ENCODE measurements around the gene FMN2.

FMN2 gene

DNA sequence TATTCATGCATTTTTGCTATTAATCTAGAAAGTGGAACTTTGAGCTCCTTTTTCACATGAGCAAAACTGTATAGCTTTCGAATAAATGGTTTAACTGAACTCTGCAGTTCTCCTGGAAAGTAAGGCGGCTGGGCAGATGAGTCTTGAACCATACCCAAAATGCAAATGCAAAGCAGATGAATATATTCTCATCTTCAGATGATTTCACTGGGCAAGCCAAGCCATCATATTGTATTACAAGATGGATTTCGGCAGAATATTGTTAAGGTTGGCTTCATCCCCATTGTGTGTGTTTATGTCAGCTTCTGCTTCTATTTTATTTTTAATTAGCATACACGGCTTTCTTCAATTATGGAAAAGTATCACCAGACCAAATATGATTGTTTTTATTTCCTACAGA is 310.6 kb downstream of the FMN2 start:
- Histone ChIP-seq H3K4me1 (ENCODE audit: control insufficient read depth, low read depth, low read length) (no peaks in the 10 kb centered on the region), H3K4me2 (ENCODE audit: low read length) (no peak overlapping the region), H2BK5ac (ENCODE audit: low read length) (no peak overlapping the region), H3K27me3 (ENCODE audit: insufficient read depth, low read length, poor library complexity) (no peaks in the 10 kb centered on the region), H3K9ac (ENCODE audit: low read length) (no peak overlapping the region), H3K79me2 (ENCODE audit: control insufficient read depth, insufficient read depth, low read length) (no peaks in the 10 kb centered on the region), H2BK15ac (replicated peaks; ENCODE audit: low read depth) (no peak overlapping the region), H4K5ac (ENCODE audit: low read length) (no peak overlapping the region), H3K23ac (ENCODE audit: low read length) (no peak overlapping the region), H3K36me3 (ENCODE audit: control insufficient read depth, insufficient read depth, low read length) (no peaks in the 10 kb centered on the region), H2AK5ac (ENCODE audit: low read length) (no peak overlapping the region), H3K27ac (ENCODE audit: low read depth, low read length) (no peak overlapping the region), H3K18ac (ENCODE audit: low read length) (no peak overlapping the region), H3K4ac (ENCODE audit: low read depth, low read length) (no peak overlapping the region), H3K56ac (ENCODE audit: low read length) (no peak overlapping the region), H4K8ac (ENCODE audit: low read depth, low read length) (no peak overlapping the region), H2BK120ac (ENCODE audit: low read depth, low read length) (no peak overlapping the region), H3K79me1 (ENCODE audit: low read length) (no peaks in the 10 kb centered on the region), H3K4me3 (ENCODE audit: low read length) (no peak overlapping the region)
- DNase-seq = no peak
- WGBS (ENCODE audit: extremely low coverage, insufficient coverage, low lambda C conversion rate) = no CpG with 5 or more reads among the region's 4 CpGs

DNA sequence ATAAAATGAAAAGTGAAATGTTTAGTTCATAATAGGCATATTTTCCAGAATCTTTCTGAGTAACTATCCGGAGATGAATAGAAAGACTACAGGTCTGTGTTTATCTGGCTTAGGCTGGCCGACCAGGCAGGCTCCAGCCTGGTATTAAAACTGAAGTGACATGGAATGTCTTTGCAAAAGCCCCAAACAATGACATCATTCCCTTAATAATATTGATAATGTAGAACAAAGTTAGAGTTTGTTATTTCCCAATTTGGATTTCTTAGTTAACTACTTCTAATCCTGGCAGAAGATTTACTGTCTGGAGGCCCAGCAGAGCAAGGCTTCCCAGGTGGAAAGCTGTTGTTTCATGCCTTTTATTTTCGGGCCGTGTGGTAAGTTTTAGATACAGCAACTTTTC is 312.6 kb downstream of the FMN2 start:
- Histone ChIP-seq H2BK15ac (replicated peaks; ENCODE audit: low read depth) (no peak overlapping the region), H2AK5ac (ENCODE audit: low read length) (no peak overlapping the region), H4K8ac (ENCODE audit: low read depth, low read length) (no peak overlapping the region), H3K27ac (ENCODE audit: low read depth, low read length) (no peak overlapping the region), H3K4ac (ENCODE audit: low read depth, low read length) (no peak overlapping the region), H2BK5ac (ENCODE audit: low read length) (no peak overlapping the region), H3K4me1 (ENCODE audit: control insufficient read depth, low read depth, low read length) (no peaks in the 10 kb centered on the region), H3K4me3 (ENCODE audit: low read length) (no peak overlapping the region), H3K27me3 (ENCODE audit: insufficient read depth, low read length, poor library complexity) (no peaks in the 10 kb centered on the region), H3K23ac (ENCODE audit: low read length) (no peak overlapping the region), H3K4me2 (ENCODE audit: low read length) (no peak overlapping the region), H2BK120ac (ENCODE audit: low read depth, low read length) (no peak overlapping the region), H3K36me3 (ENCODE audit: control insufficient read depth, insufficient read depth, low read length) (no peaks in the 10 kb centered on the region), H3K79me1 (ENCODE audit: low read length) (no peaks in the 10 kb centered on the region), H3K79me2 (ENCODE audit: control insufficient read depth, insufficient read depth, low read length) (no peaks in the 10 kb centered on the region), H3K18ac (ENCODE audit: low read length) (no peak overlapping the region), H3K56ac (ENCODE audit: low read length) (no peak overlapping the region), H3K9ac (ENCODE audit: low read length) (no peak overlapping the region), H4K5ac (ENCODE audit: low read length) (no peak overlapping the region)
- WGBS (ENCODE audit: extremely low coverage, insufficient coverage, low lambda C conversion rate) = no CpG with 5 or more reads among the region's 4 CpGs
- no peak for DNase-seq

GRCh38 chr1:240405751-240406150 is 314.1 kb downstream of the FMN2 start:
- Histone ChIP-seq H4K8ac (ENCODE audit: low read depth, low read length) (no peak overlapping the region), H2BK120ac (ENCODE audit: low read depth, low read length) (no peak overlapping the region), H3K27ac (ENCODE audit: low read depth, low read length) (no peak overlapping the region), H3K18ac (ENCODE audit: low read length) (peak overlapping the region; percentile 7), H3K4me2 (ENCODE audit: low read length) (no peak overlapping the region), H3K23ac (ENCODE audit: low read length) (no peak overlapping the region), H3K4me1 (ENCODE audit: control insufficient read depth, low read depth, low read length) (no peaks in the 10 kb centered on the region), H3K79me2 (ENCODE audit: control insufficient read depth, insufficient read depth, low read length) (no peaks in the 10 kb centered on the region), H2BK15ac (replicated peaks; ENCODE audit: low read depth) (no peak overlapping the region), H2AK5ac (ENCODE audit: low read length) (no peak overlapping the region), H3K4ac (ENCODE audit: low read depth, low read length) (peak overlapping the region; percentile 18), H2BK5ac (ENCODE audit: low read length) (no peak overlapping the region), H3K79me1 (ENCODE audit: low read length) (no peaks in the 10 kb centered on the region), H3K9ac (ENCODE audit: low read length) (peak overlapping the region; percentile 43), H3K56ac (ENCODE audit: low read length) (peak overlapping the region; percentile 52), H3K36me3 (ENCODE audit: control insufficient read depth, insufficient read depth, low read length) (no peaks in the 10 kb centered on the region), H4K5ac (ENCODE audit: low read length) (no peak overlapping the region), H3K4me3 (ENCODE audit: low read length) (no peak overlapping the region), H3K27me3 (ENCODE audit: insufficient read depth, low read length, poor library complexity) (no peaks in the 10 kb centered on the region)
- DNase-seq = peak; percentile 35
- WGBS (ENCODE audit: extremely low coverage, insufficient coverage, low lambda C conversion rate) = no CpG with 5 or more reads among the region's 12 CpGs

- Histone ChIP-seq H3K18ac (ENCODE audit: low read length) (no peak overlapping the region), H3K27ac (ENCODE audit: low read depth, low read length) (no peak overlapping the region), H2BK15ac (replicated peaks; ENCODE audit: low read depth) (no peak overlapping the region), H3K36me3 (ENCODE audit: control insufficient read depth, insufficient read depth, low read length) (no peaks in the 10 kb centered on the region), H4K8ac (ENCODE audit: low read depth, low read length) (no peak overlapping the region), H3K56ac (ENCODE audit: low read length) (no peak overlapping the region), H3K79me1 (ENCODE audit: low read length) (no peaks in the 10 kb centered on the region), H3K4me3 (ENCODE audit: low read length) (no peak overlapping the region), H3K4me1 (ENCODE audit: control insufficient read depth, low read depth, low read length) (no peaks in the 10 kb centered on the region), H3K4ac (ENCODE audit: low read depth, low read length) (no peak overlapping the region), H3K4me2 (ENCODE audit: low read length) (no peak overlapping the region), H3K27me3 (ENCODE audit: insufficient read depth, low read length, poor library complexity) (no peaks in the 10 kb centered on the region), H2BK5ac (ENCODE audit: low read length) (no peak overlapping the region), H3K9ac (ENCODE audit: low read length) (no peak overlapping the region), H3K23ac (ENCODE audit: low read length) (no peak overlapping the region), H2AK5ac (ENCODE audit: low read length) (no peak overlapping the region), H3K79me2 (ENCODE audit: control insufficient read depth, insufficient read depth, low read length) (no peaks in the 10 kb centered on the region), H4K5ac (ENCODE audit: low read length) (no peak overlapping the region), H2BK120ac (ENCODE audit: low read depth, low read length) (no peak overlapping the region)
- no CpG with 5 or more reads among the region's 5 CpGs for WGBS (ENCODE audit: extremely low coverage, insufficient coverage, low lambda C conversion rate)
- no peak for DNase-seq
Measured at GRCh38 chr1:240407407-240407806, 315.7 kb downstream of the FMN2 start.

DNA sequence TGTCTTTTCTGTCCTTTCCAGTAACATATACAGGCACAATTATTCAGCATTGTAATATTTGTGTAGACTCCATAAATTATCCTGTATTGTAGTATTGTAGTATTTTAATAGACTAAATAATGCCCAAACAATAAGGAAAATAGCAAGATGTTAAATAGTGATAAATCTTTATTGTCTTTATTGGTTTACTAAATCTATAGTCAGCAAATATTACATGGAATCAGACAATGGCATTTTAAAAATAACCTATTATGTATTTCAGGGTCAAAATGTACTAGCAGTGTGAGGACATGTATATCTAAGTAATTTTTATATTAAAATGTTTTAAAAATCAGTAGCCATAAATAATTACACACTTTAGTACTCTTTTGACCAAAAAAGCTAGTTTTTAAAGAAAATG is 317.9 kb downstream of the FMN2 start:
- no peaks in the 10 kb centered on the region for H3K79me2 ChIP-seq (ENCODE audit: control insufficient read depth, insufficient read depth, low read length)
- no peaks in the 10 kb centered on the region for H3K4me1 ChIP-seq (ENCODE audit: control insufficient read depth, low read depth, low read length)
- H2BK5ac ChIP-seq (ENCODE audit: low read length) = no peak overlapping the region
- no peak overlapping the region for H3K23ac ChIP-seq (ENCODE audit: low read length)
- H3K4ac ChIP-seq (ENCODE audit: low read depth, low read length) = no peak overlapping the region
- no peak overlapping the region for H3K27ac ChIP-seq (ENCODE audit: low read depth, low read length)
- H3K4me2 ChIP-seq (ENCODE audit: low read length) = no peak overlapping the region
- H3K18ac ChIP-seq (ENCODE audit: low read length) = no peak overlapping the region
- H2BK15ac ChIP-seq (replicated peaks; ENCODE audit: low read depth) = no peak overlapping the region
- no peaks in the 10 kb centered on the region for H3K36me3 ChIP-seq (ENCODE audit: control insufficient read depth, insufficient read depth, low read length)
- no peak overlapping the region for H3K4me3 ChIP-seq (ENCODE audit: low read length)
- no peak overlapping the region for H2BK120ac ChIP-seq (ENCODE audit: low read depth, low read length)
- no peak overlapping the region for H4K5ac ChIP-seq (ENCODE audit: low read length)
- H2AK5ac ChIP-seq (ENCODE audit: low read length) = no peak overlapping the region
- H3K56ac ChIP-seq (ENCODE audit: low read length) = no peak overlapping the region
- H3K9ac ChIP-seq (ENCODE audit: low read length) = no peak overlapping the region
- DNase-seq = no peak
- no peaks in the 10 kb centered on the region for H3K27me3 ChIP-seq (ENCODE audit: insufficient read depth, low read length, poor library complexity)
- H3K79me1 ChIP-seq (ENCODE audit: low read length) = no peaks in the 10 kb centered on the region
- H4K8ac ChIP-seq (ENCODE audit: low read depth, low read length) = no peak overlapping the region

DNA sequence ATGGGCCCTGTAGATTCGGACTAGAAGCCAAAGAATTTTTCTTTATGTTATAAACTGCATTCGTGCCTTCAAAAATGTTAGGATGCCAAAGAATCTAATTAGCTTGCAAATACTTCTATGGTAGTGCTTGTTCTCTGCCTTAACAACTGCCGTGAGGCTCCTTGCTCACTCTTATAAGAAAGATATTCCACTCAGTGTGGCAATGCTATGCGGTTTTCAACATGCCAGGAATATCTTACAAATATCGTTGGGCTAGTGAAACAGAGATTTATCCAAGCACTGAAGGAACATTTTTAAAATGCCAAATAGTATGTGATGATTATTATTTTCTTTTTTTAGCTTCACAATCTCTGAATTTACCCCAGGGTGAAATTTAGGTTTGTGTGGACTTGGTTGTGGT is 322.0 kb downstream of the FMN2 start:
- H2BK120ac ChIP-seq (ENCODE audit: low read depth, low read length) = no peak overlapping the region
- H3K56ac ChIP-seq (ENCODE audit: low read length) = no peak overlapping the region
- H2AK5ac ChIP-seq (ENCODE audit: low read length) = no peak overlapping the region
- H3K4ac ChIP-seq (ENCODE audit: low read depth, low read length) = no peak overlapping the region
- no CpG with 5 or more reads among the region's 5 CpGs for WGBS (ENCODE audit: extremely low coverage, insufficient coverage, low lambda C conversion rate)
- H2BK15ac ChIP-seq (replicated peaks; ENCODE audit: low read depth) = no peak overlapping the region
- no peak overlapping the region for H3K27ac ChIP-seq (ENCODE audit: low read depth, low read length)
- H2BK5ac ChIP-seq (ENCODE audit: low read length) = no peak overlapping the region
- H3K23ac ChIP-seq (ENCODE audit: low read length) = no peak overlapping the region
- H3K18ac ChIP-seq (ENCODE audit: low read length) = no peak overlapping the region
- H3K4me1 ChIP-seq (ENCODE audit: control insufficient read depth, low read depth, low read length) = no peaks in the 10 kb centered on the region
- H3K36me3 ChIP-seq (ENCODE audit: control insufficient read depth, insufficient read depth, low read length) = no peaks in the 10 kb centered on the region
- H3K9ac ChIP-seq (ENCODE audit: low read length) = no peak overlapping the region
- H3K4me2 ChIP-seq (ENCODE audit: low read length) = no peak overlapping the region
- no peaks in the 10 kb centered on the region for H3K79me2 ChIP-seq (ENCODE audit: control insufficient read depth, insufficient read depth, low read length)
- no peak overlapping the region for H4K8ac ChIP-seq (ENCODE audit: low read depth, low read length)
- no peak overlapping the region for H4K5ac ChIP-seq (ENCODE audit: low read length)
- H3K79me1 ChIP-seq (ENCODE audit: low read length) = no peaks in the 10 kb centered on the region
- no peak overlapping the region for H3K4me3 ChIP-seq (ENCODE audit: low read length)
- DNase-seq = no peak
- H3K27me3 ChIP-seq (ENCODE audit: insufficient read depth, low read length, poor library complexity) = no peaks in the 10 kb centered on the region

Data from mesendoderm (in vitro differentiated cells).